ENCODE results near the gene PSG6.
"Not testable (repeated sequence)": the region's sequence is repeated elsewhere in the genome, so short reads cannot be mapped to it uniquely, and the experiment has no call there.

PSG6 gene

GRCh38 chr19:42920971-42921370 is 3.3 kb upstream of the PSG6 start:
- H3K4me1 Mint-ChIP-seq; H3K4me3 Mint-ChIP-seq; H3K27me3 Mint-ChIP-seq; H3K36me3 Mint-ChIP-seq; H3K9me3 Mint-ChIP-seq; H3K27ac Mint-ChIP-seq; ATAC-seq (ENCODE audit: low read depth); DNase-seq (ENCODE audit: low spot score in 2 of 2): not testable (repeated sequence)

- Mint-ChIP-seq H3K27me3 (peaks cover 2% of the 10 kb centered on the region), H3K4me1 (no peaks in the 10 kb centered on the region), H3K4me3 (no peak overlapping the region), H3K9me3 (no peaks in the 10 kb centered on the region), H3K27ac (no peak overlapping the region), H3K36me3 (no peaks in the 10 kb centered on the region)
- DNase-seq (ENCODE audit: low spot score in 2 of 2) = no peak
- ATAC-seq (ENCODE audit: low read depth) = no peak
Measured at GRCh38 chr19:42919757-42920079, 2.0 kb upstream of the PSG6 start.

DNA sequence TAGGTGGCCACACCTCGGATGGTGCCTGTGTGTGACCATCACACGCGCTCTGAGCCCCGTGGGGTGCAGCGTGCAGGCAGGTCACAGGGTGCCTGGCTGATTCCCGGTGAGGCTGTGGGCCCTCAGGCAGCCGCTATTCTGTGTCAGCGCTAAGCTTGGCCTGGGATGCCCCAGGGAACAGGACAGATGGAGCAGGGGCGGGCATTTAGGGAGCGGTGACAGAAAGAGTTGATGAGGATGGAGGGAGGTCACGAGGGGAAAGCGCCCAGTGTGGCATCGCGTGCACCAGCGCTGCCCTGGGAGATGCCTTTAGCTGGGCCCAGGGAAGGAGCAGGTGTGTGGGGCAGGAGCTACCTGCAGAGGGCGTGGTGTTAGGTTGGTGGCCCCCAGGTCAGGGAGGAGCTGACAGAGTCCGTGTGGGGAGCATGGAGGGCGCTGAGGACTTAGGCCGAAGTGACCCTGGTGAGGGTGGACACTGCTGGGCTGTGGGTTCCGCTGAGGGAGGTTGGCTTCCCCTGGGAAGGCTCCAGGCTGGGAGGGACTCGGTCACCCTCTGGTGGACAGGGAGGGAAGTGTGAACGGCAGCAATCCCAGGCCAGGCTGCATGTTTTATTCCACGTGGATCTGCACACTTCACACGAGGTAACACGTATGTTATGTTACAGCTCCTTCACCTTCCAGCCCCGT is 1.5 kb upstream of the PSG6 start:
- not testable (repeated sequence) for H3K9me3 Mint-ChIP-seq; H3K27ac Mint-ChIP-seq; H3K36me3 Mint-ChIP-seq; H3K4me3 Mint-ChIP-seq; H3K4me1 Mint-ChIP-seq; H3K27me3 Mint-ChIP-seq; ATAC-seq (ENCODE audit: low read depth); DNase-seq (ENCODE audit: low spot score in 2 of 2)

DNA sequence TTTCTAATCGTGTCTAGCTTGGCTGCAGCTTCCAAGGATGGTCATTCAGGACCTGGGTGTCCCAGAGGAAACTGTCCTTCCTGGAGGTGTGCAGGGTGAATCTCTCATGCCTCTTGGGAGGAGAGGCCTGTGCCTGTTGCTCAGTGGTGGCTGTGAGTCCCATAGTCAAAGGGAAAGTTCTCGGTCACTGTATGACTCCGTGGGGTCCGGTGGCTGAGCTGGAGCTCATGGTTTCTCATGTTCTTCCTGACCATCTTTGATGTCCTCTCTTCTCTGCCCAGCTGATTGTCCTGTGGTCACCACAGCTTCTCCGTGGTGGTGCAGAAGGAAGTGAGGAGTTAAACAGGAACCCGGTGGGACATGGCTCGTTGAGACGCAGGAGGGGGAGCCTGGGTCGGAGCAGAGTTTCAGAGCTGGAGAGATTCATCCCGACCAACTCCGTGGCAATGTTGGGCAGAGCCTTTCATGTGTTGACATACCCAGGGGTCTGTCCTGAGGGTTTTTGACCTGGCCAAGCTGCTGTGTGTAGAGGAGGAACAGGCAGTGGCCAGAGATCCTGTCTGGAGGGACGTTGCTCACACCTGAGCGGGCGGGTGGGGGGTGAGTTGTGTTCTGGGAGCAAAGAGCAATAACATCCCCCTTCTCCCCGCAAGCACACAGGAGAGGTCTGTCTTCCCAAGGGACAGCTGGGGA is 829 bp upstream of the PSG6 start:
- not testable (repeated sequence) for H3K4me3 Mint-ChIP-seq; H3K36me3 Mint-ChIP-seq; H3K9me3 Mint-ChIP-seq; H3K4me1 Mint-ChIP-seq; DNase-seq (ENCODE audit: low spot score in 2 of 2); H3K27me3 Mint-ChIP-seq; ATAC-seq (ENCODE audit: low read depth); H3K27ac Mint-ChIP-seq

DNA sequence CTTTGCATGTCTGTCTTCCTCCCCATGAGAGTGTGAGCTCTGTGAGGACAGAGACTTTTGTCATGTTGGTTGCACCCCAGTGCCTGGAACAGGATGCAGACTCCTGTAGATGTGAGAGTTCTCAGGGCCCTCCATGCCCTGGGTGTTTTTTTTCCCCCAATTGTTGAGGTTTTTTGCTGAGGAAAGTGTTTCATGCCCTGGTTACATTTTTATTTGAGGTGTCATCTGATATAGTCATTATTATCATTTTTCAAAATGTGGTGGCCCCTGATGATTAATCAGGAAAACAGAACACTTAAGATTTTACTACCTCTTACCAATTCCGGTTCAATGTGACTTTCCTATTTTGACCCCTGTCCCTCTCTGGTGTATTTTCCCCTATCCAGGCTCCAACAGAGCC is 763 bp downstream of the PSG6 start:
- not testable (repeated sequence) for H3K27me3 Mint-ChIP-seq; H3K9me3 Mint-ChIP-seq; H3K27ac Mint-ChIP-seq; DNase-seq (ENCODE audit: low spot score in 2 of 2); ATAC-seq (ENCODE audit: low read depth); H3K4me3 Mint-ChIP-seq; H3K4me1 Mint-ChIP-seq; H3K36me3 Mint-ChIP-seq

DNA sequence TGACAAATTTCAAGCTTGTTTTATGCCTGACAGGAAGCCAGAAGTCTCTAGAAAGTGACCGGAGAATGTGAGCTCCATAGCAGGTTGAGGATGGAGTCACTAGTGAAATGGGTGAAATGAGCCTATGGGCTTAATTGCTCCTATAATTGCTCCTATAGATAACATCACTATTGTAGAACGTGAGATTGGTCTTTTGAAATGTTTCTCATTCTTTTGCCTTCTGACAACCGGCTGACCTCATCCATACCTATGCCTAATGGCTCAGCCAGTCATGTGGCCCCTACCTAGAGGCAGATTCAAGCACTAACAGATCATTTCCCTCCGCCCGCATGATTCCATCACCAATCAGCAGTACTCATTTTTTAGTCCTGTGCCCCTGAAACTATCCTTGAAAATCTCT is 4.2 kb downstream of the PSG6 start:
- H3K36me3 Mint-ChIP-seq; H3K4me3 Mint-ChIP-seq; H3K9me3 Mint-ChIP-seq; DNase-seq (ENCODE audit: low spot score in 2 of 2); H3K27me3 Mint-ChIP-seq; H3K27ac Mint-ChIP-seq; ATAC-seq (ENCODE audit: low read depth); H3K4me1 Mint-ChIP-seq: not testable (repeated sequence)

DNA sequence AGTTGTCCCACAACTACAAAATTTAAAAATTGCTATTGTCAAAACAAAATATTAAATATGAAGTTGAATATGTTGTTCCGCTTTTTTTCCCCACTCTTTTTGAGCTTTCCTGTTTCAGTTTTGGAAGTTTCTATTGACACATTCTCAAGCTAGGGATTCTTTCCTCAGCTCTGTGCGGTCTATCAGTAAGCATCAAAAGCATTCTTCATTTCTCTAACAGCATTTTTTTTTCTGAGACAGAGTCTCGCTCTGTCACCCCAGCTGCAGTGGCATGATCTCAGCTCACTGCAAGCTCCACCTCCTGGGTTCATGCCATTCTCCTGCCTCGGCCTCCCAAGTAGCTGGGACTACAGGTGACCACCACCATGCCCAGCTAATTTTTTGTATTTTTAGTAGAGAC is 4.8 kb downstream of the PSG6 start:
- not testable (repeated sequence) for ATAC-seq (ENCODE audit: low read depth); H3K36me3 Mint-ChIP-seq; H3K27ac Mint-ChIP-seq; H3K4me3 Mint-ChIP-seq; H3K9me3 Mint-ChIP-seq; H3K4me1 Mint-ChIP-seq; H3K27me3 Mint-ChIP-seq; DNase-seq (ENCODE audit: low spot score in 2 of 2)

- not testable (repeated sequence) for H3K27ac Mint-ChIP-seq; DNase-seq (ENCODE audit: low spot score in 2 of 2); ATAC-seq (ENCODE audit: low read depth); H3K9me3 Mint-ChIP-seq; H3K4me1 Mint-ChIP-seq; H3K27me3 Mint-ChIP-seq; H3K36me3 Mint-ChIP-seq; H3K4me3 Mint-ChIP-seq
Measured at GRCh38 chr19:42911731-42912130, 6.0 kb downstream of the PSG6 start.

DNA sequence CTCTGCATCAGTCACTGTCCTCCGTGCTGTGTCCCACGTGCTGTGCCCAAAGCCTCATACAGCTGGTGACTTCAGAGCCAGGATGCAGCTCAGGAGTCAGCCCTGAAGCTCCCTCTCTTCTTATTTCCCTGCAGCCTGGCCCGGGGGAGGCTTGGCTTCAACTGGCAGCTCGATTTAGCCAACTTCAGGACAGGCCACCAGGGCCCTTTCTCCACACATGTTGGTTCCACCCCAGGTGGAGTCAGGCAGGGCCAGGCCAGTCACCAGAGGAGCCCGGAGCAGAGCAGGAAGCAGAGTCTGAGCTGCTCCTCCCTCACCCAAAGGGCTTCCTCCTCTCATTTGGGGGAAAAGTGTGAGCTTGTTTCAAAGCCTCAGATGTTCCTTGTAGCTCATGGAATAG is 11.5 kb downstream of the PSG6 start:
- H3K27me3 Mint-ChIP-seq; H3K4me3 Mint-ChIP-seq; H3K36me3 Mint-ChIP-seq; DNase-seq (ENCODE audit: low spot score in 2 of 2); H3K27ac Mint-ChIP-seq; H3K4me1 Mint-ChIP-seq; H3K9me3 Mint-ChIP-seq; ATAC-seq (ENCODE audit: low read depth): not testable (repeated sequence)

- not testable (repeated sequence) for H3K27ac Mint-ChIP-seq; H3K9me3 Mint-ChIP-seq; H3K27me3 Mint-ChIP-seq; H3K4me3 Mint-ChIP-seq; DNase-seq (ENCODE audit: low spot score in 2 of 2); H3K4me1 Mint-ChIP-seq; ATAC-seq (ENCODE audit: low read depth); H3K36me3 Mint-ChIP-seq
Measured at GRCh38 chr19:42900561-42900960, 17.1 kb downstream of the PSG6 start.

- H3K27ac Mint-ChIP-seq; H3K9me3 Mint-ChIP-seq; DNase-seq (ENCODE audit: low spot score in 2 of 2); H3K4me1 Mint-ChIP-seq; ATAC-seq (ENCODE audit: low read depth); H3K36me3 Mint-ChIP-seq; H3K4me3 Mint-ChIP-seq; H3K27me3 Mint-ChIP-seq: not testable (repeated sequence)
Measured at GRCh38 chr19:42899674-42900073, 18.0 kb downstream of the PSG6 start.

DNA sequence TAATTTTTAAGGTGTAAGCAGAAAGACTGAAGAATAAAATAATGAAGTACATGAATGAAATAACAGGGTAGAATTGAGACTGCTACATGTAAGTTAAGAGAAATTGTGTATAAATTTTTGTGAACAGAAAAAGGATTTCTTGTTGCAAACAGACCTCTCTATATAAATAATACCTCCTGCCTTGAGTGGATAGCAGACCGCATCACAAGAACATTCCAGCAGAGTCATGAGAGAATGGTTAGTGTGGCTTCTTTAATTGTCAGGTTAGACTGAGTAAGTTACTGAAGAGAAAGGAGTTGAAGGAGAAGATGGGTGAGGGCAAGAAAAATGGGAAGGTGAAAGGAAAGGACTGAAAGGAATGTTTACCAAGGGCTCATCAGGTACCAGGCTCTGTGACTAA is 18.6 kb downstream of the PSG6 start:
- ATAC-seq (ENCODE audit: low read depth); H3K27me3 Mint-ChIP-seq; H3K27ac Mint-ChIP-seq; H3K4me1 Mint-ChIP-seq; H3K9me3 Mint-ChIP-seq; H3K36me3 Mint-ChIP-seq; DNase-seq (ENCODE audit: low spot score in 2 of 2); H3K4me3 Mint-ChIP-seq: not testable (repeated sequence)

GRCh38 chr19:42898656-42899055 is 19.0 kb downstream of the PSG6 start:
- H3K4me1 Mint-ChIP-seq; DNase-seq (ENCODE audit: low spot score in 2 of 2); H3K9me3 Mint-ChIP-seq; H3K4me3 Mint-ChIP-seq; H3K27ac Mint-ChIP-seq; ATAC-seq (ENCODE audit: low read depth); H3K27me3 Mint-ChIP-seq; H3K36me3 Mint-ChIP-seq: not testable (repeated sequence)

DNA sequence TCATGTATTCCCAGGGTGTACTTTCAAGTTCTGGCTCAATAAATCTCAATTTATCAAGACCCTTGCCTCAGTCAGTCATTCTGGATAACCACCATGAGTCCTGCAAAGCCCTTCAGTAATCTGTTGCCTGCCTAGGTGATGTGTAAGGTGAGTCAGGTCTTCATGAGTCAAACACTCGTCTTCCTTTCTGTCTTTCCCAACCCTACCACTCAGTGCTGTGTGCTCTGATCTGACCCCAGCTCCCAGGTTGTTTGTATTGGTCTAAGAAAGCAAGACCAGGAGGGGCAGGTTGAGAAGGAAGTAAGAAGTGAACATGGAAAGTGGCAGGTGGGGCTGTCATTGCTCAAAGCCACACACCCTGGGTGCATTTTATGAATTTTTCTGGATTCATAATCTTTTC is 20.0 kb downstream of the PSG6 start:
- not testable (repeated sequence) for H3K27ac Mint-ChIP-seq; H3K9me3 Mint-ChIP-seq; H3K36me3 Mint-ChIP-seq; H3K27me3 Mint-ChIP-seq; H3K4me1 Mint-ChIP-seq; H3K4me3 Mint-ChIP-seq; DNase-seq (ENCODE audit: low spot score in 2 of 2); ATAC-seq (ENCODE audit: low read depth)

GRCh38 chr19:42890446-42890845 is 27.2 kb downstream of the PSG6 start:
- not testable (repeated sequence) for H3K27me3 Mint-ChIP-seq; ATAC-seq (ENCODE audit: low read depth); H3K36me3 Mint-ChIP-seq; H3K27ac Mint-ChIP-seq; H3K4me1 Mint-ChIP-seq; H3K9me3 Mint-ChIP-seq; H3K4me3 Mint-ChIP-seq; DNase-seq (ENCODE audit: low spot score in 2 of 2)
